Measurements from ENCODE around the gene SLC16A10.

Gene SLC16A10

GRCh38 chr6:111068866-111069234 lies 18.5 kb upstream of the SLC16A10 start:
- peaks cover 13% of the 10 kb centered on the region in 2 experiments for H3K4me1 ChIP-seq (ENCODE audit: control insufficient read depth in 1 of 2, insufficient read depth in 1 of 2, low read depth in 1 of 2, low read length in 1 of 2)
- H3K36me3 ChIP-seq: no peaks in the 10 kb centered on the region
- no peak overlapping the region for H3K27ac ChIP-seq
- H3K9me3 ChIP-seq: no peaks in the 10 kb centered on the region
- no peak for TF ChIP-seq CTCF (IDR thresholded peaks at IDR 0.05)
- H3K4me3 ChIP-seq (ENCODE audit: low read depth in 1 of 2, low read length in 1 of 2): no peak overlapping the region
- no peaks in the 10 kb centered on the region for H3K27me3 ChIP-seq

DNA sequence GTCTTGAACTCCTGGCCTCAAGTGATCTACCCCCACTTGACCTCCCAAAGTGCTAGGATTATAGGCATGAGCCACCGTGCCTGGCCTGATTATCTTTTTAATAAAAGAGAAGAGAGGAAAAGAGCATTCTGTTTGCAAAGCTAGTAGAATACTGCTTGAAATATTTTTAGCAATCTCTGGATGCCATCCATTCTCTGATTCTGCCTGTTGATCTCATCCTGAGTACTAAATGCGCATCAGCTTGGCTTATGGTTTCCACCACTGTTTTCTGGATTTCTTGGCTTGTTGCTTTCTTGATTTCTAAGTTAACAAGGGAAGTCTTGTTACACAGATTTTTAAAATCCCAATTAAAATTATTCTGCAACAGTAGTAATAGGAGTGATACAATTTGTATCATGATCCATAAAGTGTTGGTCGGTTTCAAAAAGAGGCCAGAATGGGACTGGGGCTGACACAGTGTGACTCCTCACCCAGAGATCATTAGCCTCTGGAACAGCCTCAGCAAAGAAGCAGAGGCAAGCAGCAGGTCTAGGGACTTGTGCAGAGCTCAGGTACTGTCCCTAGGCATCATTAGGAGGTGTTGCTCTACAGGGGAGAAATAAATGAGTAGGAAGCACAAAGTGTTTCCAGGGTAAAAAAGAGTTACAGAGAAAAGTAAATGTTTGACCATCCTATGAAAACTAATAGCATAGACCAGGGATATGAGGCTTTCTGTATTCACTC lies 17.8 kb upstream of the SLC16A10 start:
- Histone ChIP-seq H3K4me3 (ENCODE audit: low read depth in 1 of 2, low read length in 1 of 2) (no peak overlapping the region), H3K4me1 (ENCODE audit: control insufficient read depth in 1 of 2, insufficient read depth in 1 of 2, low read depth in 1 of 2, low read length in 1 of 2) (peaks cover 13% of the 10 kb centered on the region in 2 experiments), H3K27ac (no peak overlapping the region), H3K9me3 (no peaks in the 10 kb centered on the region), H3K27me3 (no peaks in the 10 kb centered on the region), H3K36me3 (no peaks in the 10 kb centered on the region)
- no peak for TF ChIP-seq CTCF (IDR thresholded peaks at IDR 0.05)

- H3K4me3 ChIP-seq (ENCODE audit: low read depth in 1 of 2, low read length in 1 of 2): peak overlapping the region; percentile 9 to 18
- peaks cover 13% of the 10 kb centered on the region in 2 experiments for H3K4me1 ChIP-seq (ENCODE audit: control insufficient read depth in 1 of 2, insufficient read depth in 1 of 2, low read depth in 1 of 2, low read length in 1 of 2)
- TF ChIP-seq CTCF (IDR thresholded peaks at IDR 0.05): no peak
- no peak overlapping the region for H3K27ac ChIP-seq
- H3K9me3 ChIP-seq: no peaks in the 10 kb centered on the region
- no peaks in the 10 kb centered on the region for H3K36me3 ChIP-seq
- no peaks in the 10 kb centered on the region for H3K27me3 ChIP-seq
Observed at GRCh38 chr6:111070105-111071005, 16.9 kb upstream of the SLC16A10 start.

- H3K4me1 ChIP-seq (ENCODE audit: control insufficient read depth in 1 of 2, insufficient read depth in 1 of 2, low read depth in 1 of 2, low read length in 1 of 2): peaks cover 26 to 28% of the 10 kb centered on the region in 2 experiments
- TF ChIP-seq CTCF (IDR thresholded peaks at IDR 0.05): no peak
- H3K27me3 ChIP-seq: no peaks in the 10 kb centered on the region
- H3K9me3 ChIP-seq: no peaks in the 10 kb centered on the region
- H3K4me3 ChIP-seq (ENCODE audit: low read depth in 1 of 2, low read length in 1 of 2): no peak overlapping the region
- no peaks in the 10 kb centered on the region for H3K36me3 ChIP-seq
- H3K27ac ChIP-seq: no peak overlapping the region
Observed at GRCh38 chr6:111072801-111073360, 14.4 kb upstream of the SLC16A10 start.

DNA sequence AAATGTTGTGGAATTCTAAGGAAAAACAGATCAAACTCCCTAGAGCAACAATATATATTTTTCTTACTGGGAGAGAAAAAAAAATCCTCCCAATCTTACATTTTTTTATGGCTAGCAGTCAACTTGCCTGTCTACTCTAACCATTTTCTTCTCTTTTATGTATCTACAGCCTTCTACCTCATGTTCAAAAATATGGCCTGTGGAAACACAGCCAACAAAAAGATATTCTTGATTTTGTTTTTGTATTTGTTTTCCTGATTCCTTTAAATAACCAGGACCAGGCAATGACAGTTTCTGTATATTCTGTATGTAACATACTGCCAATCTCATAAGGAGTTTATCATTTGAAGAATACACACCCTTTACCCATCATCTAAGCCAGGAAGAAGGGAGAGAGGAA lies 13.0 kb upstream of the SLC16A10 start:
- no peaks in the 10 kb centered on the region for H3K9me3 ChIP-seq
- no peak for TF ChIP-seq CTCF (IDR thresholded peaks at IDR 0.05)
- peaks cover 26 to 28% of the 10 kb centered on the region in 2 experiments for H3K4me1 ChIP-seq (ENCODE audit: control insufficient read depth in 1 of 2, insufficient read depth in 1 of 2, low read depth in 1 of 2, low read length in 1 of 2)
- H3K4me3 ChIP-seq (ENCODE audit: low read depth in 1 of 2, low read length in 1 of 2): no peak overlapping the region
- no peaks in the 10 kb centered on the region for H3K27me3 ChIP-seq
- H3K27ac ChIP-seq: no peak overlapping the region
- no peaks in the 10 kb centered on the region for H3K36me3 ChIP-seq
